HG03095 (cell line): ENCODE measurements around the gene PRSS50.

Experiments
- ATAC-seq: cut with Tn5 transposase; IDR thresholded peaks from one replicate; pipeline ENCODE4 v1.9.1; 2021; ENCODE audit warnings: moderate library complexity; ENCODE audit not compliant: unreplicated experiment

PRSS50 gene

DNA sequence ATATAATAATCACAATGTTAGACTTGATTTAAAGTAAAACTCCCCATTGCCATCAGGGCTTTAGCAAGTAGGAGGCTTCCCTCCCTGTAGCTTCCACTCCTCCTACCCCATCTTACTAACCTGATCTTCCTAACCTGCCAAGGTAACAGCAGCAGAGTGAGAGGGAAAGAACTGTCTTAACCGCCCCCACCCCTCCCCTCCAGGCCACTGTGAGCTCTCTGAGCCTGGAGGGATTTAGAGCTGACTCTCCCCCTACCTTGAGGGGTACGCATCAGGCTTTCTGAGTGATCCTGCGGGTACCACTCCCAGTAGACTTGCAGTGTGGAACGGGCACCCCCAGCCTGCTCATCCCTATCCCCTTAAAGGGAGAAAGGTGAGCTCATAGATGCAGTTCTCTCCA, 11.4 kb upstream of the PRSS50 start:
- no peak for ATAC-seq

DNA sequence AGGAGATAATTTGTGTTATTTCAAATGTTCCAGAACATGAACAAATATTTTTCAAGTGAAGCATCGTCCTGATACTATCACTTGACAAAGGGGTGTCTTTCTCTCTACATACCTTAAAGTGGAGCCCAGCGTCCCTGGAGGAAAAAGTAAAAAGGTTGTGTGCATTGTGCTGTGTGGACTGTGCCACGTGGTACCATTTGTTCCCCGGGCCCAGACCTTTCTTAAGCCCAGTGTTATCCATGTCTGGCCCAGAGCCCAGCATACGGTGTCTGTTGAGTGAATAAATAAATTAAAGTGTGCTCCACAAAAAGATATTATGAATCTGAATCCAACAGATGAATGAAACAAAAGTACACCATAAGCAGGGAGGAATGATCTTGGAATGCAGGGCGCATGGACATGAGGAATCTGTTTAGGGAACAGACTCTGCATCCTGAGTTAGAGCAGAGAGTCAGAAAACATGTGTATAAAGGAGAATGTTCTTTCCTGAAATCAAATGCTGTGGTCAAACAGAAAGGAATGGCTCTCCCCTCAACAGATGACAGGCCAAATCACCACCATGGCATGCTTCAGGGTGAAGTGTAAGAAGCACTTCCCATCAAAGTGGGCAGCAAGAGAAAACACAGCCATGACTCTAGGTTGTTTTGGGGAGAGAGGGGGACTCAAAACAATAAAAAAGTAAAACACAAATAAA, 8.1 kb upstream of the PRSS50 start:
- ATAC-seq, result no peak

DNA sequence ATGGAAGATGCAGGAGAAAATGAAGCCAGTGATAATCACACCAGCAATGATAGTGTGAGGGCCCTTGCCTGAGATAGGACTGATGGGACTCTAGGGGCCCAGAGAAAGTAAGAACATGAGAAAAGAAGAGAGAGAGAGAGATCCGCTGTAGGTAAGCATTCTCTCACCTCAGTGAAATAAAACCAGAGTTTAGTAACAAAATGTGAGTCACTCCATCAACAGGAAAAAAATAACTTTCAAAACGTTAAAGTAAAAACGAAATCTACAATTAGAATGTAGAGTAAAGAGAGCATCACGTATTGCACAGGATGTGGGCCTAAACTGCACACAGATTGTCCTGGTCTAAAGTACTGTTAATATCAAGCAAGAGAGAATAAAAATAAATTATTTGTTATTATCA, 6.8 kb upstream of the PRSS50 start:
- no peak for ATAC-seq

DNA sequence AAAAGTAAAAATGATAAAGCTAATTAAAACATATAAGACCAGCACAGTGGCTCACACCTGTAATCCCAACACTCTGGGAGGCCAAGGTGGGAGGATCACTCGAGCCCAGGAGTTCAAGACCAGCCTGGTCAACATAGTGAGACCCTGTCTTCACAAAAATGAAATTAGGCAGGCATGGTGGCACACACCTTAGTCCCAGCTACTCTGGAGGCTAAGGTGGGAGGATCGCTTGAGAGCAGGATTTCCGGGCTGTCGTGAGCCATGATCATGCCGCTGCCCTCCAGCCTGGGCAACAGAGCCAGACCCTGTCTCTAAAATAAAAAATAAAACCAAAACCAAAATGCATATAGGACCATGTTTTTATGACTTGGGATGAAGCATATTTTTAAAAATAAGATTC, 4.8 kb upstream of the PRSS50 start:
- no peak for ATAC-seq

DNA sequence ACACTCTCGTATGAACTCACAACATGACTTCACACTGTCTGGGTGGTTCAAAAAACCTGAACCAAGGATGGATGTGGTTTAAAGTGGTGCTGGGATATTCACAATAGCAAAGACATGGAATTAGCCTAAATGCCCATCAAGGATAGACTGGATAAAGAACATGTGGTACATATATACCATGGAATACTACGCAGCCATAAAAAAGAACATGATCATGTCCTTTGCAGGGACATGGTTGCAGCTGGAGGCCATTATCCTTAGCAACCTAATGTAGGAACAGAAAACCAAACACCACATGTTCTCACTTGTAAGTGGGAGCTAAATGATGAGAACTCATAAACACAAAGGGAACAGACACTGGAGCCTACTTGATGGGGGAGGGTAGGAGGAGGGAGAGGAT, 3.3 kb upstream of the PRSS50 start:
- no peak for ATAC-seq

DNA sequence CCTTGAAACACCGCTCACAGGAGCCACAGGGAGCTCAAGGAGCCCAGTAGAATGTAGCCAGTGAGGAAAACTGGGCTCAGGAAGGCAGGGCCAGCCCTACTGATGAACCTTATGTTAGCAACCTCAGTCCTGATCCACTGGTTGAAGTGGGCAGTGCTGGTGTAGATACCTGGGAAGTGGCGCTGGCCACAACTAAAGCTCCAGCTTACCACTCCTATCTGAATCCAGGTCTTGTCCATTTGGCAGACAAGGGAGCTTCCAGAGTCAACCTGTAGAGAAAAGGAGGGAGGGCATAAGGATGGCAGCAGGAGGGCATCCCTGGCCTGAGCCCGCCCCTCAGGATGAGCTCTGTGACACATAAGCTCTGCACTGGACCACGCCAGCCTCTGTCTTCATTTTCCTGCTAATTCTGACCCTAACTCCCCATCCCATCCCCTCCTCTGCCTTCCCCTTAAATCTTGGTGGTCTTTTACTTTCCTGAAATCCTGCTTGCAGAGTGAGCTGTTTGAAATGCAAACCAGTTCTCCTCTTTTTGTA, 2.1 kb upstream of the PRSS50 start:
- no peak for ATAC-seq

DNA sequence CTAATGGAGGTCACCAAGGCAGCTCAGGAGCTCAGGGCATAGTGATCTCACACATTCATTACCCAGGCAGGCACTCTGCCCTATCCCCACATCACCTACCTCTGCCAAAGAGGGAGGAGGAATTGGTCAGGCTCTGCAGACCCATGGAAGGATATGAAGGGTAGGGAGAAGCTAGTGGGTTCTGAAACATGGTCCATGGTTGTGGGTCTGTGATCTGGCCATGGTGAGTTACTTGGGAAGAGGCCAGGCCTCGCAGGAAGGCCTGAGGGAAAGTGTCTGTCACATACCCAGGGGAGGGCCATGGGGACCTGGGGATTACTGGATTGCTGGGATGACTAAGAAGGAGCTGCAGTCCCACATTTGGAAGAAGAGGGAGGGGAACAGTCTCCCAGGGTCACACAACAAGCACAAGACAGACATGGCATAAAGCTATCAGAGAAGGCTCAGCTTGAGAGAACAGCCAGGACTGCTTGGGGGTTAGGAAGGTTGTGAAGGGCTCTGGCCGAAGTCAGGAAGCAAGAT, 1.4 kb upstream of the PRSS50 start:
- ATAC-seq, result no peak

DNA sequence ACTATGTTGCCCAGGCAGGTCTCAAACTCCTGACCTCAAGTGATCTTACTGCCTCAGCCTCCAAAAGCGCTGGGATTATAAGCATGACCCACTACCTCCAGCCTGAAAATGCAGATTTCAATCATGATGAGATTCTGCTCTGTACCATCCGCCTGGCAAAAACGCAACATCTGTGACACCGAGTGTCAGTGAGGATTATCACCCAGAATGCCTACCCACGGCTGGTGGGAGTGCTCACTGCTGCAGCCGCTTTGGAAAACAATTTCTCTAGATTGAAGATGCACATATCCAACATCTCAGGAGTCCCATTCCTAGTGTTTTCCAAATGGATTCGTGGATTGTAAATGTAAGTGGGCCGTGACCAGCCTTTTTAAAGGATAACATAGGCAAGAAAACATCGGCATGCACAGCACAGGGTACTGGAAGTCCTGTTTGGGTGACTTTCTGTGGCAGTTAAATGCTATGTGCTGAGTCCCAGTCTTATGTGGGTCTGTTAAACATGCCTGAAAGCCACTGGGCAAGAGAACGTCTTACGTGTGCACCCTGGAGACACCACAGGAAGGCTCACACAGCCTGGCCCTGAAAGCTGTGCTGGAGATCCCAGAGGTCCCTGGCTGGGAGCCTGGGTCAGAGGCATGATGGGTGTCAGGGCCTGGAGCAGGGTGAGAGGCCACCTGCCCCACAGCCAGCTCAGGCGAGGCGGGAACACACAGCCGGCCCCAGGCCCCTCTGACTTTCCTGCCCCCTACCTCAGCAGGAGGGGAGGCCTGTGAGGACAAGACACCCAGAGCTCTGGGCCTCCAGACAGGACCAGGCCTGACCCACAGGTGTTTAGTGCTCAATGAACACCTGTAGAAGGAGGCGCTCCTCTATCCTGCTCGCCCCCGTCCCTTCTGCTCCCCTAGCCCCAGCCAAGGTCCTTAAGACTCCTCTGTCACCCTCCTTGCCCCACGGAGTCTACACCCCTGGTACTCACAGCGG, 918 bp downstream of the PRSS50 start:
- ATAC-seq, result no peak

DNA sequence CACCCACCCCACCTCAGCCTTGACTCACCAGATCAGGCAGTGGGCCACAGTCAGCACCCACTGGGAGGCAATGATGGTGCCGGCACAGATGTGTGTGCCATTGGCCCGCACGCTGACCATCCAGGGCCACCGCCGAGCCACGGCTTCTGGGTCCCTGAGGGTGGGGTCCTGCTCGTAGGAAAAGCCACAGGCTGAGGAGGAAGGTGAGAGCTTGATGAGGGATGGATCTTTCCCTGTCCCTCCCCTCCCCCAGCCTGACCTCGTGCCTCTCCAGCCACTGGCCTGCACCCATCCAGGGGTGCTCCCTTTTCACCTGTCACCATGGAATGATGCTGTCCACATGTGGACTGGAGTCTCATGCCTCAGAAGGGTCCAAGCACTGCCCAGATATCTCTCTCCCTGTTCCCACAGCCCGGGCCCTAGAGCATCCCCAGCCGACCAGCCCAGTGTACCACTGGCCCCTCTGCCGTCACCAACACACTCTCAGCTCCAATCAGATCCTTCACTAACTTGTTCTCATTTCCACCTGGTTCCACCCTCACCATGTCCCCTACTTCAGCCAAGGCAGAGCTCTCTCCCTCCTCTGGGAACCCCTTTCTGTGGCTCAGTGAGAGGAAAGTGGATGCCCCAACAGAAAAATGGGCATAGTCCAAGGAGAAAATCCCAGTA, 2.0 kb downstream of the PRSS50 start:
- no peak for ATAC-seq

DNA sequence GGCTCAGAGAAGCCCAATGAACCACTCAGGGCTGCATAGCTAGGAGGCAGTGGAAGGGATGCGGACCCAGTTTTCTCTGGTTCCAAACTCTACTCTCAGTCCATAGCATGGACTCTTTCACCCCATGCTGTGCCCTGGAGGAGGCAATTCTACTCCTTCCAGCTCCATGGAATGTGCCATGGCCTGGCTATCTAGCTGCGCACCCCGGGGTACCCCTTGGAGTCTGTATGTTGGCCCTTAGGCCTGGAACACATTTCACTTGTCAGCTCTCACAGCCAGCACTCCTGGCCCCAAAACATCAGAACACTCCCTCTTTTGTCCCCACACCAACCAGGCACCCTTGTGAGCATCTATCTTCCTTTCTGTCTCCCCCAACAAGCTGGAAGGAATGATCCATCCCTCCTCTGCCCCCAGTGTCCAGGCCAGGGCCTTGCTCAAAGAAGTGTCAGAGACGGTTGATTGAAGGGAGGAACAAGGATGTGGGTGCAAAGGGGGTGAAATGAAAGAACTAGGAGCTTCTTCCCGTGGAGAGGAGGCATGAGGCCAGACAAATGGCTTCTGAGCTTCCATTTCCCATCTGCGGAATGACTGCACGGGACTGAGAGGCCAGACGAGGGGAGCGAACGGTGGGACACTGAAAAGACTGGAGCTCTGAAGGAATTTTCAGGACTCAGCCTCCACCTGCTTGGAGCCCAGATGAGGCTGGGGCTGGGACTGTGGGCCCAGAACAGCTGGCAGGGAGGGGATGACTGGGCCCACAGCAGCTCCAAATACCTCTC, 2.8 kb downstream of the PRSS50 start:
- ATAC-seq, result no peak

DNA sequence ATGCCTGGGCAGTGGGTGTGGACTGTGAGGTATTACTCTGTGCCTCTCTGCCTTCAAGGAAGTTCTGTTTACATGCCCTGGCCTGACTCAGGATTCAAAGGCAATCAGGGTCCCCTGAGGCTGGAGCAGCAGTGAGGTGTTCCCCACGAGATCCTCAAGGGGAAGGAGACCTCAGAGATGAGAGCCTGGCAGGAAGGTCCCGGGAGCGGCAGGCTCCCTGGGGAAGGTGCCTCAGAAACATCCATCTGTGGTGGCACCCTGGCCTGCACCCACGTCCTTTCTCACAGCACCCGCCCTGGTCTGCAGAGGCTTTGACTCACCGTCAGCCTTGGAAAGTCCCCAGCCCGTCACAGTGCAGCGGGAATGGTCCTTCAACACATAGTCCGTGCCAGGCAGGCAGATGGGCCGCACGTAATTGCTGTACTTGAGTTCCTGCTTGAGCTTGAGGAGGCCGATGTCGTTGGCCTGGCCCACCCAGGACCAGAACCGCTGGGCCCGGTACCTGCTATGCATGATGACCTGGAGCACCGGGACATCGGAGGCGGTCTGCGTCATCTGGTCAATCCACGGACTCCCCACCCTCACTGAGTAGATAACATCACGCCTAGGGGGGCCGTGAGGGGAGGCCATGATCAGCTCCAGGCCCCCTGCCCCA, 3.6 kb downstream of the PRSS50 start:
- ATAC-seq, result no peak

DNA sequence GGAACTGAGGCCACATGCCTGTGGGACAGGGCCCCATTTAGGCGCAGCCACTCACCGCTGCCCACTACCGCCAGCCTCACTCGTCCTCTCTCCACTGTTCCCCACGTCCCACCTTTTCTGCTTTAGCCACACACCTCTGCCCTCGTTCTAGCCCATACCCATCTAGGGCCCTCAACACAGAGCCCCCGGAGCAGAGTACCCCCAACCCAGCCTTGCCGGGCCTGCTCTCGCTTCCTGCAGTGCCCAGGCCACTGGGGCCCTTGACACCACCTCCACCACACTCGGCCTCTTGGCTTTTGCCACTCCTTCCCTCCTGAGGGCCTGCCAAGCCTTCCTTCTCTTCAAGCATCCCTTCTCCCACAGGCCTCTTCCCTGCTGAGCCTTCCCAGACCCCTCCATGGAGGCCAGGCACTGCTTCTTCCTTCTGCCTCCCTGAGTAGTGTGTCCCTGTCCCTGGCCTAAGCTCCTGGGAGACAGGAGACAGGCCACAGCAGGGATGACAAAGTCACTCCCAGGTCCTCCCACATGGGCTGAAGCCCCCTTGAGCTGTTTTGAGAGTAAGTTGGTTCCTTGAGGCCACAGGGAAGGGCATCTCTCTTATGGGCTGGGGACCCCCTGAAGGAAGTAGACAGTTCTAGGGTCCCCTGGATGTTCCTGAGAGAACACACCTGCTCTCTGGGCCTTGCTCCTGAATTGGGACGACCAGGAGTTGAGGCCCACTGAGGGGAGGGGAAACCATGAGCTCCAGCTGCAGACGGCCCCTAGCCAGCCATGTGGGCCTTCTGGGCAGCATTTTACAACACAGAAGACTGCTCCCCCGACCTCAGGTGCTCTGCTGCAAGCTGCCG, 4.4 kb downstream of the PRSS50 start:
- ATAC-seq, result no peak

DNA sequence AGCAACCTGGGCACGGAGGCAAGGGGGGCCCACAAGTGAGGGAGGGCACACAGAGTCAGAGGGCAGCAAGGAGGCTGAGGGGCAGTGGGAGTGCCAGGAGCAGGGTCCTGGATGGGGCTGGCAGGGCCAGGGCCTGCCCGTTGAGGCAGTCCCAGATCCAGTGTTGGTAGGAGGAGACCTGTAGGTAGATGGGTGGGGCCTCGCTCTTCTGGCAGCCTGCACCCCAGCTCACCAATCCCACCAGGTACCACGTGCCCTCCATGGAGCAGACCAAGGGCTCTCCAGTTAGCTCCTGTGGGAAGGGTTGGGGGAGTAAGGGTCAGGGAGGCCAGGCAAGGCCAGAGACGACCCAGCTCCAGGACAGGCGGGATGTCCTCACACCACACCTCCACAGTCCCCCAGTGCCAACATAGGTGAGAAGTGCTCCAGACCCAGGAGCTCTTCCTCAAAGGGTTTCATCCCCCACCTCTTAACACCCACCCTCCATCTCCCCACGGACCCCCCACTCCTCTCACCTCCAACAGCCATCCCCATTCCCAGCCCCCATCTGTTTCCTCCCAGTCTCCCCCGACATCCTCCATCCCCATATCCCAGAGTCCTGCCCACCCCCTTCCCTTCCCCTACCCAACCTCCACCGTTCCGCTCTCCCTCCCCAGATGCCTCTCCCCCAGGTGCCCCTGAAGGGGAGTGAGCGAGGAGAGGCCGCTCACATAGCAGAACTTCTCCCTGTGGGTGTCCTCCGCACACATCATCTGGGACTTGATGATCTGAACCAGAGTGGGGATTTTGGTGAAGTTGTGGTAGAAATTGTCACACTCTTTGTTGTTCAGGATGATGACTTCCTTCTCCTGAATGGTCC, 5.2 kb downstream of the PRSS50 start:
- no peak for ATAC-seq

DNA sequence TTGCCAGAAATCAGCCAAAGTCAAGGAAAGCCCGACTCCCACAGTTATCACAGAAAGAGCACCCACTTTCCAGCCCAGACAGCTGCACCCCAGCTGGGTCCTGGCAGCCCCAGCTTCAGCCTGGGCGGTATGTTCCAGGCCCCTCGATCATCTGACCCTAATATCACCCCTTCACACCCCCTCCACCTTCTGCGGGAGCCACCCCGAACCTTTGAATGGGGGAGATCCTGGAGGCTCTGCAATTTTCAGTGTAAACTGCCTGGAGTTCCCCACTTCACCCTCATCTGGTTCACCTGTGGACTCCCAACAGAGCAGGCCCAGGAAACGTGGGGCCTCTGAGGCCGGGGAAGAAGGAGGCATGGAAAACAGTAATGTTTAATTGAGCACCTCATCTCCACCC, 5.9 kb downstream of the PRSS50 start:
- ATAC-seq, result no peak

DNA sequence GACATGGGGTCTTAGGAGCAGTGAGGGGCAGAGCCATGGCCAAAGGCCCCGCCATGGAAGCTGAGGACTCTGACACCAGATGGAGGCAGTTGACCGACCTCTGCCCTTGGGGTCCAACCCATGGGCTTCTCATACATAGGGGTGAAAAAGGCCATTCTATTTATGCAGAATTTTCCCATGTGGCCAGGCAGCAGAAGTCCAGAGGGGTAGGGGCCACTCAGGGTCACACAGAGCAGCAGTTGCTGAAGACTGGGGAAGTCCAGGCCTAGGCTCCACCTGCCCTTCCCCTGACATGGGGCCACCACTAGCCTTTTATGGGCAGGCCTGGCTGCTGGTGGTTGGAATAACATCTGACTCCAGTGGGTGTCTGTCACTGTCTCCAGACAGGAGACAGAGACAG, 6.4 kb downstream of the PRSS50 start:
- ATAC-seq, result no peak

DNA sequence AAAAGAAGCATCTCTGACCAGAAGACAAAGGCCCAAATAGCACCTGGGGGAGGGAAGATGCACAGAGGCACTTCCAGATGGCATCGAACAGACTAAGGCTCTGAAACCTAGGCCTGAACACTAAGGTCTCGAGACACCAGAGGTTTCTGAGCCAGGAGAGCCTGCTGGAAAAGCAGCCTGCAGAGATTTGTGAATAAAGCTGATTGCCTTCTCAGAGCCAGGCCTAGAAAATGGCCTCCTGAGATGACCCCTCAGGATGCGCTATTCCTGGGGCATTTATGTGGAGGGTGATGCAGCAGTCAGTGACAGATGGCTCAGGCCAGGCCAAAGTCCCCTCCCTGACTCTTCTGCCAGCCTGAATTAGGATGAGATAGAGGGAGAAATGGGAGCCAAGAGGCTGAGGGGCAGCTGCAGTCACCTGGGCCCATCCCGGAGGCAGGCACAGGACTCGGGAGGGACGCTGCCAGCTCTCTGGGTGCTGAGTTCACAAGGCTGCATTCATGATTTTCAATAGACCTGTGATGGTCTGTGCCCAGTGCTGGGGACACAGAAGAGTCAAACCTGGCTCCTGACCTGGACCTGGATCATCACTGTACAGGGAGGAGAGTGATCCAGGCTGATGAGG, 6.9 kb downstream of the PRSS50 start:
- no peak for ATAC-seq

DNA sequence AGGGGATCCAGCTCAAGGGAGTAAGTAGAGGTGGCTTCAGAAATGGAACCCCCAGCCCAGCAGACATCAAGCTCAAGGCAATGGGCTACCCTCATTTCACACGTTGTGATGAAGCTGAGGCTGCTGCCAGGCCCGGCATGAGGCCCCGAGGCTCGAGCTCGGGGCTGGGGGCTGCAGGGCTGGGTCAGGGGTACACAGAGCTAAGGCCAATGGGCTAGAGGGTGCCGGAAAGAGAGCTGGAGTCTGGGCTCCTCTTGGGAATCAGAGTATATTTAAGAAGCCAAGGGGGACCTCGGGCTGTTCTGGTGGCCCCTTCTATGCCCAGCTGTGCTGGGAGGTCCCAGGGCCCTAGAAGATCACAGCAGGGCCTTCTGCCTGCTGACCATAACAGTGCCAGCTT, 7.4 kb downstream of the PRSS50 start:
- no peak for ATAC-seq

DNA sequence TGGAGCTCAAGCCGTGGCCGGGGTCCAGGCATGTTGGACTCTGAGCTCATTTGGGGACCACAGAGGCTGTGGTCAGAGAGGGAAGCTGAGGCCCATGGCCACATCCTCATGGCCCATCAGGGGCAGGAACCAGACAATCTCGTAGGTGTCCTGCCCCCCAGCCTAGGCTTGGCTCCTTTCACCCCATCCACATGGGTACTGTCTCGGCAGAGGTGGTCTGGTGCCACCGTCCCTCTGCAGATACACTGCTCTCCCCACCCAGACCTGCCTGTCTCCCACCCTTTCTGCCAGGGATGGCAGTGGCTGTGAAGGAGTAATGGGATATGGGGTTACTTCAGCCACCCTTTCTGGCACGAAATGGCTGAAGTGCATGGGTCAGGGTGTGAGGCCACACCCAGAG, 7.9 kb downstream of the PRSS50 start:
- ATAC-seq, result no peak
